Globus pallidus (tissue), 1 donor: ENCODE measurements around the gene NPAS3.

Source experiments
- DNase-seq: peaks from one replicate; pipeline ENCODE4 v3.0.0-alpha.2; 2015; ENCODE audit warnings: low spot score

The NPAS3 gene

DNA sequence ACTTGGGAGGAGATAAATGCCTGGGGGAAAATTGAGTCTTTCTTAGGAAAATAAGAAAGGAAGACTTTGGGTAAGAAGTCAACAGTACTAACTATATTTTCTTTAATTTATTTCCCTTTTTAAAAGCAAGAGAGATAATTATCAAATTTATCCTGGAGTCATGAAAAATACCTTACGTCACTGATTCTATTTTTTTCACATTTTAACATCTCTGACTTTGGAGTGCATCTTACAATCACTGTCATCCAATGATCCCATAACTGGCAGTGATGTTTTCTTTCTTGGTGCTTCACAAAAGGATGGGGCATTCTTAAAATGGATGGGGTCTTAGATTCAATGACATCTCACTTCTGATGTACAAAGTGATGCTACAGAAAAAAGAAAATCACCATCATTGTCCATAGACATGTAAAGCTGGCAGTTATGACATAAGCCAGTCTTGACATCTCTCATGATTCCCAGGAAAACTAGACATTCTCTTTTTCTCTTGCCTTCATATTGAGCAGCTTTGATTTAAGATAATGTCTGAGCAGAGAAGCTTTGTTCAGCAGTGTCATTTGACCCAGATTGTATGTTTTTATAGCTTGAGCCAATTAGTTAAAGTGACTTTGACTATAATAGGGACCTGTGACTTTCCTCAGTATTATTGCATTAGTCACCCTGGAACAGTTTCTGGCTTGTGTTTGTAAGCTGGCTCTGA is 776.0 kb downstream of the NPAS3 start:
- DNase-seq = no peak

DNA sequence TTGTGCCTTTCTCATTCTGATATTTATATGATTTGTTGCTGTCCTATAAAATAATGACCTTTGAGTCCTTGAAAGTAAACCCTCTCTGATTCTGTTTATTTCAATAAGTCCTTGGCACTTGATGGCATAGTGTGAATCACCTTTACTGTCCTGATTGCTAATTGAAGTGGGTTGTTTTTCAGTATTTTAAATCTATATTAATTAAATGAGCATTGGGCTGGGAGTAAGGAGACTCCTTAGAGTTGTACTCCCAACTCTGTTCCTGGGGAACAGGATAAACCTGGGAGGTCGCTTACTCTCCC is 776.5 kb downstream of the NPAS3 start:
- no peak for DNase-seq

DNA sequence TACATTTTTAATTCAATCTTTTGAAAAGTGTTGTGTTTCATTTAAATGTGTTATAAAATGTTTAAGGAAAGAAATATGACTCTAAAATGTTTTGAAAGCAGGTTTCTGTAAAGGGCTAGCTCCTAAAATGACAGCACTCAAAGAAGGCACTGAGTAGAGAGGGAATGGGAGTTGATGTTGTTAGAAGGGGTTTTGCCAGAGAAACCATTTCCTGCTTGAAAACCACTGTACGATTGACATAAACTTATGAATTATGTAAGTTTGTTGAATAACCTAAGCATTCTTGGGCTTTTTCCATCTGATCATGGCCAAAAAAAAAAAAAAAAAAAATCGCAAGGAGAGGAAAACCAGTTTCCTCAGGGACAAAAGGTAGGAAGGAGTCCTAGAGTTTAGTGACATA is 778.2 kb downstream of the NPAS3 start:
- no peak for DNase-seq

DNA sequence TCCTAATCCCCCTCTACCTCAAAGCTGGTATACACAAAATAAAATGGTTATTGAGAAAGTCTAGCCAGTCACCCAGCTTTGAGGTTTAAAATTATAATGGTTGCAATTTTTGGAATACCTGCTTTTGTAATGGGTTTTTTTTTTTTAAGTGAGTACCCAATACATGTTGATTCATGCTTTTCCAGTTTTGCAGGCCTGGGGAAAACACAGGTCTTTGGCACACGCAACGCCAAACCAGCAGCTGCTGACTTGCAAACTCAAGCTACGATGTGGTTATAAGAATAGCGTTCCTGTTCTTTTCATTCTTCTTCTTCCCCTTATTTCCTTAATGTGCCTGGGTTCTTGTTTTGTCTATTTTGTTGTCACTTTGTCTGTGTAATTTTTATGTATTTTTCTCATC is 779.2 kb downstream of the NPAS3 start:
- no peak for DNase-seq

DNA sequence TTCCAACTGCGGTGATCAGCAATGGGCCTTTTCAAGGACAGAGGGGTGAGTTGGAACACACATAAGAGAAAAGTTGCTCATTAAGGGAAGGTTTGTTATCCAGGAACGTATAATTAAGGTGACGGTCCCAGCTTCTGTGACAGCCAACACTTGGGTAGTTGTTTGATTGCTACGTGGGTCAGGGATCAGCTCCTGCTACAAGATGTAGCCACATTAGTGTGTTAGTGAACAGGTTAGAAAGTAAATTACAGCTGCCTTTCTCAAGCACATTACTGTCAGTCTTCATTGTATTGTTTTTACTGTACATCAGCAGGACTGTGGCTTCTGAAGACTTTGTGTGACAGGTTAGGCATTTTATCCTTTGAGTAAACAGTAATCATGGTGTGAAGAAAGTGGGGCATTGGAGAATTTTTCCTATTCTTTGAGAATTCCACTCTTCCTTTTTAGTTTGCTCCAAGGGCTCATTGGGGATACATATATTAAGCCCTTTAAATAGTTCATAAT is 781.7 kb downstream of the NPAS3 start:
- DNase-seq = no peak

DNA sequence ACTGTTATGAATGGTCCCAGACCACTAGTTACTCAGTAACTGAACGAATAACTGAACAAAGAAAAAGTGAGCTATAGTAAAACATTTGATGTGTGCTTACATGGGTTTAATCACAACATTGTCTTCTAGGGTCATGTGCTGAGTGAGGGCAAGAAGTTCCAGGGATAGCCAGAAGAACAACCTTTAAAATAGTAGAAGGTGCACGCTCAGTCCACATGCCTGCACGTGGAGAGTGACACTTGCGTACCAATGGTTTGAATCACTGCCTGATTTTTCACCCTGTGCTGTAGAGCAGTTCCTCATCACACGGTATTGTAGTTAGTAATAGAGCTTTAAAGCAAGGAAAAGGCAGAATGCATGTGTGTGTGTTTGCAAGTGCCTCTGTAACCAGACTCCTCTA is 788.0 kb downstream of the NPAS3 start:
- DNase-seq = no peak

DNA sequence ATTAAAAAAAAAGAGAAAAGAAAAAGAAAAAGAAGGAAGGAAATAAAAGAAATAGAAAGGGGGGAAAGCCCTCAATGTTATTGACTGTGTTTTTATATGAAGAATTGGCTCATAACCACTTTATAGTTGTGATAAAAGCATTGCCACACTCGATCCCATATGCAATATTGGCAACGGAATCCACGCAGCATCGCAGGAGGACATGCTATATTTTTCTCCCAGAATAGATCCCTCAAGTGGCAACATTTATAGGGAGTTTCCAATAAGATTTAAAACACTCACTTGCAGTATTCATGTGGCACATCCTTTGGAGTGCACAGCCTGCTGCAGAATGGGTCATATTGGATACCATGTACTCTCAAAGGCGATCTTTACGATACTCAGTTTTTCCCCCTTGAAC is 788.9 kb downstream of the NPAS3 start:
- no peak for DNase-seq

DNA sequence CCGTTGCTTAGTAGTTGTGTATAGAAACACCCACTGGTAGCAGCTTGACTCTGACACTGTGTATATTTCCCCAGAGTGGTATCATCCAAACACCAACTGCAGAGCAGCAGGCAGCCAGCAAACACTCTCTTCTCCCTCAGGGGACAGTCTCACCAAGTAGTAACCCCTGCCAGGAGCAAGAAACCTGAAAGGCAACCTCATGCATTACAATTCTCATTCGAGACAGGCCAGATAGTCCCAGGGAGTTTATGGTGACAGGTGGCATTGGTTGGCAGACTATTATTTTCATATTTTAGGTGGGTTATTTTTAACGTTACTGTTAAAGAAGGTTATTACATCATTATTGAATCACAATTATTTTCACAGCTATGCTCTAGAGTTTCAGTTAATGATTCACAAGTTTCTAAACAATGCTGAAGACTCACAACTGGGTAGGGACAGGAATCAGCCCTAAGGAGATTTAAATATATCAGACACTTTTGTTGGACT is 789.4 kb downstream of the NPAS3 start:
- DNase-seq = no peak

DNA sequence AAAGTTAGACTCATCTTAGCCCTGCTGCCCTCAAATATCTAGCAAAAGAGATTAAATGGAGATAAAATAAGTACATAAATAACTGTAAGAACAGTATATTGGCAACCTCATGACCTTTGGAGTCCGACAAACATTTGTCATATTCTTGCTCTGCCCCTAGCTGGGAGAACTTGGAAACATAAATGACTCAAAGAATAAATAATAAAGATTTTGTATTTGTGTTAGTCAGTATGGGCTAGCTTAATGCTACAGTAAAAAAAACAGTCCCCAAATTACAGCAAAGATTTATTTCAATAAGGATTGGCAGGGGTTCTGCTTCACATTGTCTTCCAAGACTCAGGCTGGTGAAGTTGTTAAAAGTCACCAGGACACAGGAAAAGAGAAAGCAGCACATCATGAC is 791.5 kb downstream of the NPAS3 start:
- no peak for DNase-seq

DNA sequence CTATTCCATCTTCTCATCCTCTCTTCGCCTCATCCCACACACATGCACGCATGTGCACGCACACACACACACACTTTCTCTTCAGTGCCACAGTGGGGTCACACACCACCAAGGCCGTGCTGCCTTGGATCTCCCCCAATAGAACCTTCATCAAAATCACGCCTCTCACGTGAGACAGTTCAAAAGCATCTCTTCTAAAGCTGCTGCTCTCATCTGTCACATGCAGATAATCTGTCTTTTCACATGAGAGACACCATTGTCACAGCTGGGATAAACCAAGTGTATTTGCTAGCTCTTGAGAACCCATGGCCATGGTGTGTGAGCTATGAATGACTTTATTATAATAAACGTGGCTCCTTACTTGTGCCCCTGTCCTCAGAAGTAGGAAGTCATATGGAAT is 793.5 kb downstream of the NPAS3 start:
- no peak for DNase-seq

DNA sequence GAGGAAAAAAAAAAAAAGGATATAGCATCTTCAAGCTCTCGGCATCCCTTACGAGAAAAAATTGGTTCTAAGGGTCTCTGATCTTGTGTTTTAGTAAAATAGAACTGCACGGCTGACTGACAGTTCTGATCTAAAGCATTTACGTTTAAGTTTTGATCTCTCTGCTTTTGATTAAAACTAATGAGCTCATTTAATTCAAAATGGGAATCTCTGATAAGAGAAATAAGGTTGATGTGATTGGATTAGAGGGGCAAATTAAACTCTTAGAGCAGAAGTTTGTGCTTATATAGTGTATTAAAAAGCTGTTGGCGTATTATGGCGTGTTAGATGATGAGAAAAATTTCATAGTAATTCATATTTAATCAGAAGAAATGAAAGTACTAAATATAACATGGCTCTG is 794.6 kb downstream of the NPAS3 start:
- no peak for DNase-seq

DNA sequence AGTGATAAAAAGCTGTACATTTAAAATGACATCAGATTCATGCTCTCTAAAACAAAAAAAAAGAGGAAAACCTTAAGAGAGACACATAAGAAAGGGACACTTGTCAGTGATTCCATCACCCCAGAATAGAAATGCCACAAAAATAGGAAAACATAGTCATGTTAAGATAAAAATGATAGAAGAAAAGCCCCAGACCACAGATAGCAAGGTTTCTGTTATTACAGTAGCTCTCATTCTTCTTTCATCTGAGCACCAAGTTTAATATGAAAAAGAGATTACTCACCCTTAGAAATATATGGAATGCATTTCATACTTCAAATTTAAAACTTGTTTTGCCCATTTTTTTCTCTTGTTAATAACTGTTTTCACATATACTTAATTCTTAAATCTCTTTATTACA is 795.0 kb downstream of the NPAS3 start:
- DNase-seq = no peak

DNA sequence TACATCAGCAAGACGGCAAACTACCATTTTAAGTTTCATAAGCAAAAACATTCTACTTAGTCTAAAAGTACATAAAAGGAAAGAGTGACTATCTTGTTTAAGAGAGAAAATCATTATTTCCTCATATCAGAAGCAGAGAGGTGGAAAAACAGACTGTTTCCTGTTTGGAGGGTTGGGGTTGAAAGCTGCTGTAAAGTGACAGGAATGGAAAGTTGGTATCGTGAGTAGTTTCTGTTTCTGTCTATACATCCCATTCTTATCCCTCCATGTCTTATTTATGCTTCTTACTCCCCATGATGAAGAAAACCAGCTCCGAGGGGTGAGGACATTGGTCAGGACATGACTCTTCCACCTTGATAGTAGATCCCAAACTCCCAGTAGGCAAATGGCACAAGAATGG is 795.7 kb downstream of the NPAS3 start:
- DNase-seq = no peak

DNA sequence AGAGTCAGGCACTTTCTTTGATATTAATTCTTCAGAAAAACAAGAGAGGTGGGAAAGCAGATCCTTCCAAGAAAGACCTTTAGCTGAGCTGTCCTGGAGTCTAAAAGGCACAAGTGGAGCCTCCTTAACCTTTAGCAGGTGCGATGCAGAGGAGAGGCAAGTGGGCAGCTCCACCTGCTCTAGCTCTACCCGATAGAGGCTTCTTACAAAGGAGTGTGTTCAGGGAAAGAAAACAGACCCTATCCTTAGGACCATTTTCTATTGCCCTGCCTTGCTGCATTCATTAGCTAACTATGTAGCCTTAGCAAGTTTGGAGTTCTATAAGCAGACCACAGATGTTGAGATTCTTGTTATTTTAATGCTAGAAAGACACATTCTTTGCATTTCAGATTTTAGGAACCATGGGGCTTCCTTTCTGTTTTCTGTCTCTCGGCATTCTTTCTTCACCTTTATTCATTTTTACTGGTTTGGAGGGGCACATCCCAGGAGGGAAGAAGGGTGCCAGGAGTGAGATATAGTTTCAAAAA is 797.7 kb downstream of the NPAS3 start:
- no peak for DNase-seq

DNA sequence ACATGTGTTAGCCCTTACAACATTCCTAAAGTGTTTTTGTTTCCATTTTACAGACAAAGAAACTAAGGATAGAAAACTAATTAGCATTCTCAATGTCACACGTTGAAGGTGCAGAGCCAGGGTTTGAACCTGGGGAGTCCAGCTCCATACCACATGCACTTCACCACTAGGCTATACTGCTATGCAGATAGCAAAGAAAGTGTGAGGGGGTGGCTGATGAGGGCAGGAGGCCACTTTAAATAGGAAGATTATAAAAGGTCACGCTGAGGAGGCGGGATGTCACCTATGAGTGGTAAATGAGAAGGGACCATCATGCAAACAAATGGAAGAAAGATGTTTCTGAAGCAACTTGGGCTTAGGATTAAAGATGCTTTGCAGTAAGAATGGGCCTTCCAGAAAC is 798.3 kb downstream of the NPAS3 start:
- DNase-seq = no peak

DNA sequence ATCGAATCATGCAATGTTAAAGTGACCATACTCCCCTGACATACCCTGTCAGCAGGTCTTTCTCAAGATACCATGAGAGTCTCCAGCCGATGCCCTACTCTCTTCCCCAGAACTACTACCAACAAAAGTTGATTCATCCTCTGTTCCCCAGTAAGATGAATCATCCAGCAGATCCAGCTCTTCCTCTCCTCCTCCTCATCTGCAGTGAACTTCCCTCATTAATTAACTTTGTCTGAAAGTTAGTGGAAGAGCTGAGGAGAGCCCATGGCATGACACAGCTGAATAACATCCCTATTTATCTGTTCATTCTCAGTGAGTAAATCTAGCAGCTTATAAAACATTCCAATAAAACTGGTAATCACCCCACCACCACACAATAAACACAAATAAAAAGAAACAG is 798.8 kb downstream of the NPAS3 start:
- no peak for DNase-seq

DNA sequence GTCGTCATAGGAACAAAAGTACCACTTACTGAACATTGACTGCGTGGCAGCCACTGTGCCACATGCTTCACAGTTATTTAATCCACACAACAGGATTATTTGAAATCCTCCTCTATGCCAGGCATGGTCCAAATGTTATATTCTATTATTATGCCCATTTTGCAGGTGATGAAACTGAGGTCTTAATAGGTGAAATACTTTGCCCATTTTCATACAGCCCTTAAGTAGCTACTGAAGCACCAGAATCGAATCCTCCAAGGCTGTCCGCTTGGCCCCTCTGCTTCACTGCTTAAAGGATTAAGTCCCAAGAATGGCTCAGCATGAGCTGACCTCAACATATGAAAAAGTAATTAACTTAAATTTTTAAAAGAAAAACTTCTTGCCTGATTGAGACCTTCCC is 799.4 kb downstream of the NPAS3 start:
- no peak for DNase-seq

DNA sequence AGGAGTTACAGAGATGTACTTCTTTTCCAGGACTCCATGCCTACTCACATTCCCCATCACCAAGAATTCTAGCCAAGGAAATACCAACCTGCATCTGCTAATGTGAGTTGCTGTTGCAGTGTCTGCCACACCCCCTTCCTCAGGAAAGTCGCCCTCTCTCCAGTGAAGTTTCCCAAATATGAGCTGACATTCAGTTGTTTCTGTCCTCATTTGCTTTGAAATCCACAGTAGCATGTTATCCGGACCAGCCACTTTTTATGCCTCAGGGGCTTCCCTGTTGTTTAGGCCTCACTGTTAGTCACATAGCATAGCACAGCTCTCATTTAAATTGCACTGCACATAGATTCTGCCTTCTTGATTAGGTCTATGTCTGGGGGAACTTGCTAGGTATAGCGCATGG is 799.8 kb downstream of the NPAS3 start:
- no peak for DNase-seq

DNA sequence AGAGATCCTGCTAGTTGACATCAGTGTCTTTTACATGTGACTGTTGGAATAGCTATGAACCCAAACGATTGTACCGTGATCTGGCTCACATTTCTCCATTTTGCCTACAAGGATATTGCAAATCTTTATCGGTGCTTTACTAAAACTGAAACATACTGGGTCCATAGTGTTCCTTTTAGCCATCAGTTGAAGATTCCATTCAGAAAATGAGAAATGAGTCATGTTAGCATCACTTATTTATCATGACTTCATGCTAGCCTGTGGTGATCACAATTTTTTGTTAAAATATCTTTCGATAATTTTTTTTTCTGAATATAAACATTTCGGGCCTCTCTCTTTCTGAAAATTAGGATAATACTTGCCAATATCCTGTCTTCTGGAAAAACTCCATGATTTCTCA is 801.9 kb downstream of the NPAS3 start:
- no peak for DNase-seq

DNA sequence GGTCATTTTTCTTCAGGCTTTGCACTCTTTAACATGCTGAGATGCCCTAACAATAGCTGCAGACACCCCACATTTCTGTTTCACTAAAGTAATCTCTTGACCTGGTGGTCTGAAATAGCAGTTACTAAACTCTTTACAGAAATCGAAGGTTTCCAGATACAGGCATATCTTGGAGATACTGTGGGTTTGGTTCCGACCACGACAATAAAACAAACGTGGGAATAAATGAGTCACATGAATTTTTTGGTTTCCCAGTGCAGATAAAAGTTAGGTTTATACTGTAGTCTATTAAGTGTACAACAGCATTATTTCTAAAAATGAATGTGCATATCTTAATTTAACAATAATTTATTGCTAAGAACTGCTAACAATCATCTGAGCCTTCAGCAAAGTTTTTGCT is 803.5 kb downstream of the NPAS3 start:
- DNase-seq = no peak

DNA sequence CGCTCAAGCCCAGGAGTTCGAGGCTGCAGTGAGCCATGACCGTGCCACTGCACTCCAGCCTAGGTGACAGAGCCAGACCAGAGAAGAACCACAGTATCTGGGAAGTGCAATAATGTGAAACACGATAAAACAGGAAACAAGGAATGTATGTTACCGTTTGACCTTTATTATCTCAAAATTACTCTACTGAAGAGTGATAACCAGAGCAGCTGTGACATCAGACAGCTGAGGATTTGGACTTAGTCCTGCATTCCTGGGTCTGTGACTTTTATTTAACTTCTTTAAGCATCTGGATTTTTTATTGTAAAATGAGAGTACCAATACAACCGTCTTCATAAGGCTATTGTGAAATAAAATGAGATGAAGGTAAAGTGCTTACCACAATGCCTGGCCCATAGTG is 806.5 kb downstream of the NPAS3 start:
- DNase-seq = no peak

DNA sequence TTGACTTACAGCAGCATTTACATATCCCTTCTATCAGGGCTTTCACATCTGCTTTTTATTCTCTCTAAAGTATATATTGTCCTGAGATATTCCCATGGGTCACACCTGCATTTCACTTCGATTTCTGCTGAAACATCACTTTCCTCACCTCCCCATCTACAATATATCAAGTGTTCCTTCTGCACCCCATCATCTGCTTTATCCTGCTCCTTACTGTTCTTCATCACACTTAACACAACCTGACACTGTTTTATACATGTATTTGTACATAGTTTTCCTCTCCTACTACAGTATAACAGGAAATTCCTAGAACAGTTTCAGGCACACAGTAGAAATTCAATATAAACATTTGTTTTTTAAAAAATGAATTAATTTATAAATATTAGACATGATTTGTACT is 809.1 kb downstream of the NPAS3 start:
- no peak for DNase-seq

DNA sequence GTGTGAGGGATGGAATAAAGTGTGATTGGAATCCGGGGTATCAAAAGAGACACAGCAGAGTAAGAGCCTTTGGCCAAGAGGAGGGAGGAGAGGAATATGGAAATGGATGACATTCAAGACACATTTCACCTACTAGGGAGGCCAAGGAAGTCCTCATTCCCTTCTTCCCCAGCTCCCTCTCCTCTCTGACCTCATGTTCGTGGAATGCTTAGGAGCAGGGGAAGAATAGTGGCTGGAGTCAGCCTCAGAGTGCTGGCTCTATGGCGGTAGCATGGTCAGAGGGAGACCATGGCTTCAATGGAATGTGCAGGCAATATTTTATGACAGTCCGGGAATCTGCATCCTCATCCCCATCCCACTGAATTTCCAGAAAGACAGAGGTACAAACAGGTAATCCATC is 815.6 kb downstream of the NPAS3 start:
- DNase-seq = no peak

DNA sequence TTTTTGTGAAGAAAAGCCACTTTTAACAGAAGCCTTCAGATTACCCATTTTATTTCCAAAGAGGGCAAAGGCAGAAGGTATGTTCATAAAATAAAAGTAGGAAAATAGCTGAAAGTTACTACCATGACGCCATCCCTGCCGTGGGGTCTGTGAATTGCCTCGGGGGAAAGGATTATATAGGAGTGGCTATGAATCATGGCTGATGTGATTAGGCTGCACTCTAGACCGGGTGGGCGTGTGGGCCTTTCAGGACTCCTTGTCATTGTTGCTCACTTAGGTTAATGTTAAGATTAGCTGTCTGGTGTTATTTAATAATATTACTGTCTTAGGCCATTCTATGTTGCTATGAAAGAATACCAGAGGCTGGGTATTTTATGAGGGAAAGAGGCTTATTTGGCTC is 816.7 kb downstream of the NPAS3 start:
- no peak for DNase-seq
